Dermis microvascular lymphatic vessel endothelial cell (primary cell): Measurements from ENCODE around the gene STIMATE. TPM values are rescaled to one million over a fixed set of nuclear protein-coding genes. Genes with fewer than 3 reads are reported as not detected.

Source experiments
- DNase-seq, 2 donors: peaks; one replicate each; pipeline versions ENCODE4 v3.0.0 to v3.0.0-alpha.2; 2010; ENCODE audit warnings: low read depth in 2 of 2
- total RNA-seq: library from RNA; depleted of rRNA; stranded (reverse); fragments of >200 nt; gene quantifications from 2 replicates; pipeline ENCODE4 v1.2.1, GENCODE V29; 2014

Gene STIMATE
- total RNA-seq, 1 donor from 2014 or later, result 8.0 TPM

DNA sequence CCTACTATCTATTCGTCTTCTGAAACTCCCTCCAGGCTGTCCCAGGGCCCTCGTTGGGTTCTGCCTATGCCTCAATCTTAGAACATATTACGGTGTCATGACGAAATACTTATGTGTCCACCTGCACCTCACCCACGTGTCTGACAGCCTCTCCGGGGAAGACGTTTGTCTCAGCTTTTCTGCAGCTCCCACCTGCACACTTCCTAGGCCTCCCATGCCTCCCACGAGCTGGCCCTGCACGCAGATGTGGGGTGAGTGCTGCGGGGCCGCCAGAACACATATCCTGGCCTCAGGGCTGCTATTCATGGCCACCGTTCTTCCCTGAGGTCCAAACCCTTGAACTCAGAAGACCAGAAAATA lies 55.4 kb downstream of the STIMATE start:
- no peak for DNase-seq

DNA sequence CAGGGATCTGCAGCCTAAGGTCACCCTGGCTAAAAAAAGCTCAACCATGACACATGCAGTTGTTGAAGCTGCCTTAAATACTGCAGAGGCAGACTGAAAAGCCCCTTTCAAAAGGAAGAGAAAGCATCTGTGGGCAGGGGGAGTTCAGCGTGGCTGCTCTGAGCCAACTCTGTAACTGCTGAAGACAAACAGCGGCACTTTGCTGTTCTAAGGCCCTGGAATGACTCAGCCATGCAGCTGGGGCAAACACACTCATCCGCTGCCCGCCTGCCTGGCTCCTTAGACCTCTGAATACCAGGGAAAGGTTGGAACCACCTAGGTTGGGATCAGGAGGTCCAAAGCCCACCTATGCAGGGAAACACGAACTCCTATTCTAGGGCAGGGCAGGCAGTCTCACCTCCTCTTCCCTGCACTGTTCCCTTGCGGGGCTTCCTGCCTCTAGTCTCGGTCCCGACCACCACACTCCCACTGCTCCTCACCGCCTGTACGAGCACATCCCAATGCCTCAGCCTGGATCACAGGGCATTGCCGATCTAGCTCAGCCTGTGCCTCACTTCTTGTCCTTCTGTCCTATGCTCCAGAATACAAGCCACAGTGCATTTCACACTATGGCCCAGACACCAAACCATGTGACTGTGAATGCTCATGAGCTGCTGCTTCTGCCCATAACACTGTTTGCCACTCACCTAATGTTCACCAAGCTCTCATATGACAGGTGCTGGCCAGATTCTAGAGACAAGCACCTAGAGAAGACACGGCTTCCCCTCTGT lies 56.0 kb downstream of the STIMATE start:
- DNase-seq, result no peak

DNA sequence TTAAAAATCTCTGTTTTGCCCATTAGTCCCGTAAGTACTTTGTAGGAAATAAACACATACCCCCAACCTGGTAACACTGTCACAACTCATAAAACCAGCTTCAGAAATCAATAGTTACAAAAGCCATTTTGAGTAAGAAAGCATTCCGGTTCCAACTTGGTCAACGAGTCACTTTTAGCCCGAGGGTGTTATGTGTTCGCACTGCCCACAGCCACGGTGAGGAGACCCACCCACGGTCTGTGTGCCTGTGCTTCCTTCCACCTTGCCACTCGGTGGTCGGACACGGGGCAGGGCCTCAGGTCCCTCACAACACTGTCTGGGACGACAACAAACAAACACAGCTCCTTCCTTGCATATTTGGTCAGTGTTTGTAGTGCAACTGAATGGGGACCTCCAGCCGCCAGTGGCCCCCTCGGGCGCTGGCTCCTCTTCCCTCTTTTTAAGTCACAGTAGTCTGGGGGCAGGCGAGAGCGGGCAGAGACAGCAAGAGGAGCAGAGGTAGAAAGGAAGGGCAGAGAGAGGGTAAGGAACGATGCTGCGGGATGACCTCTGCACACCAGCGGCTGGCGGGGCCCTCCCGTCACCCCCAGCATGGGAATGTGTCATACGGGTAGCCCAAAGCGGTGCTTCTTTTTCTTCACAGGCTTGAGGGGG lies 57.3 kb downstream of the STIMATE start:
- DNase-seq, result no peak

DNA sequence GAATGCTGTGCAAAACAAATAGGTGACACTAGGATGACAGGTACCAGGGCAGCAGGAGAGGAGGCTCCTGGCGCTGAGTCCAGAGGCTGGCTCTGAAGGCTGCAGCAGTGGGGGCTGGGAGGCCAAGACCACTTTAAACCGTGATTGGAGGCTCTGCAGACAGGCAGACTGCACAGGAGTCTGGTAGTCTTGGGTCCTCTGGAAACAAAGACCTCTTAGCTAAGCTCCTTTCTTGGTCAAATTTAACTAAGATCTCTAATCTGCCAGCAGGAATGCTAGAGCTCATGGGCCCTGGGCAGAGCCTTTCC lies 58.1 kb downstream of the STIMATE start:
- no peak for DNase-seq

DNA sequence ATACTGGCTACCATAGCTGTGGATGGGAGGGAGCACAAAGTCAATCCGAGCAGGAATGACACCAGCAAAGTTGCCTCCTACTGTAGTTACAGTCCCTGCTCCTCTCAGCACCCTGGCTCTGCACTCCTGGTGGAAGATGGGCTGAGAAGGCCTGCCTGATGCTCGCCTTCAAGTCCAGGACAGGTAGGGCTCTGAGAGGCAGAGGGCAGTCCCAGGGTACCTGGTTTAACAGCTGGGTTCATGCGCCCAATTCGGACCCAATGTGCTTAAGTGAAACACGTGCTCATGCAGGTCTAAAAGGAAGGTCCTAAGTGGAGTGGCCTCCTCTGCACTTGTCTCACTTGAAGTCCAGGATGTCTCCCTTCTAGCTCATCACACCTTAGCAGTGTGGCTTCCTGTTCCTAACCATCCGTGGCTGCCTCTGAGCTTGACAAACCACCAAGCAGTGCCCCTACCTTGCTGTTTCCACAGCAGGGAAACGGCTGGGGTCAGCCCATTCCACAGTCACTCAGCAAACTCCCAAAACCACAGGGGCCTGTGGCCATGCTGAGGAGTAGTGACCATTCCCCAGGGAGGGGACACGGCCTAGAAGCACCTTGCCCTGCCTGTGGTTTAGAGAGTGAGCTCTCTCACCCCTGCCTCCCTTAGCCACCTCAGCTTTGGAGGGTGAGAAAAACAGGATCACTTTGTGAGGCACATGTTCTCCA lies 58.6 kb downstream of the STIMATE start:
- no peak for DNase-seq

DNA sequence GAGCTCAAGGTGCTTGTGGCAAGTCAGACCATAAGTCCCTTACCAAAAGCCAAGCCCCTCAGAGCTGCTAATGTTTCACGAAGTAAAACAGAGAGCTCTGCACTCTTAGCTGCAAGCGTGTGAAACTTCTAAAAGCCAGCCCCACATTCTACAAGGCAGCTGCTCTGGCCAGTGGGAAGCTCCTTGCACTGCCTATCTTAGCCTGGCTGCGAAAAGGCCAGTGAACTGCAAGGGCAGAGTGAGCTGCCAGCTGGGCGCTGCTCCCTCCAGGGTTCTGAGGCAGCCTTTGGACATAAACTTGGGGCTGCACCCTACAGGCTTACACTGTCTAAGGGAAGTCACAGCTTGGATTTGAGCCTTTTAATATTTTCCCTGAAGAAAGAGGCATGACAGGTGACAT lies 60.4 kb downstream of the STIMATE start:
- DNase-seq, result no peak

DNA sequence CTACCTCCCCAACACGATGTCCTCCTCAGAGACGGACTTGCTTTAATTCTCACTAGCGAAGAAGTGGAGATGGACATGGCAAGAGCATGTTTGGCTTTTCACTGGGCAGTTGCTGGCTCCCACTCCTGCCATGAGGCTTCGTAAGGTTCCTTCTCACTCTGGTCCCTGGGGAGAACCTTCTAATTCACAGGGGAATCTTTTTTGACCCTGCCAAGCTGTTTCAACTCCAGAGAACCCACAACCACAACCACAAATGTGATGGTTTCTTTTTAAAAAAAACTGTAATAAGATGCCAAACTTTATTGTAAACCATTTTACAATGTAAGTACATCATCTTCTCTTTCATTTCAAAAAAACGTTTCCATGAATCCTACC lies 60.9 kb downstream of the STIMATE start:
- DNase-seq, result no peak

- no peak for DNase-seq
Measured at GRCh38 chr3:52835766-52836470, 61.4 kb downstream of the STIMATE start.

DNA sequence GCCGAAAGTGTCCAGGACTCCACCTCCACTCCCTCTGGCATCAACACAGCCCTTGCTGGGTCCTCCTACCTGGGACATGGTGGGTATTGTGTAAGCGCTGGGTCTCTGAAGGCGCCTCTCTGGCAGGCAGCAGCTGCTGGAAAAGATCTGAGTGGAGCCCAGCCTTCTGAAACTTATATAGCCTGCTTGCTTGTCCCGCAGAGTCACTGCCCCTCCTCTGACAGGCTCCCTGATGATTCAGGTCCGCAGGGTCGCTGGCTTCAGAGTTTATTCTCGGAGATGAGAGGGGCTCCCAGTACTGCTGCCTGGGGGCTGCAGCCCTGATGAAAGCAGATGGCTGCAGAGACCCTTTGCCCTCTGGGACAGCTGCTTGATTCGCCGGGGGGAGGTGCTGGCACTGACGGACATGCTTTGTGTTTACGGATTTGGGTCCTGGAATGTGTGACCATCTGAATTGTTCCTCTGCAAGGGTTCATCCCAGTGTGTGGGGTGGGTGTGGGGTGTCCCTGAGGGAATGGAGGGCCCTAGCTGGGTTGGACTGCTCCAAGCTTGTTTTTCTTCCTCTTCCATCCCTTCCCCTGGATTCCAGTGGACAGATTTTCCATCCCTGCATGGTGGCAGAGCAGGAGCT lies 62.4 kb downstream of the STIMATE start, which contains the start of gene MUSTN1:
TSS of gene MUSTN1 (minus strand) at position 149 of the 631 bp plus-strand sequence. CDS start at position 78, 71 bp downstream.
- no peak for DNase-seq

GRCh38 chr3:52833202-52833601 lies 64.1 kb downstream of the STIMATE start:
- DNase-seq, result no peak

- peak; percentile 60 to 83 for DNase-seq
Measured at GRCh38 chr3:52831500-52832301, 65.6 kb downstream of the STIMATE start.

DNA sequence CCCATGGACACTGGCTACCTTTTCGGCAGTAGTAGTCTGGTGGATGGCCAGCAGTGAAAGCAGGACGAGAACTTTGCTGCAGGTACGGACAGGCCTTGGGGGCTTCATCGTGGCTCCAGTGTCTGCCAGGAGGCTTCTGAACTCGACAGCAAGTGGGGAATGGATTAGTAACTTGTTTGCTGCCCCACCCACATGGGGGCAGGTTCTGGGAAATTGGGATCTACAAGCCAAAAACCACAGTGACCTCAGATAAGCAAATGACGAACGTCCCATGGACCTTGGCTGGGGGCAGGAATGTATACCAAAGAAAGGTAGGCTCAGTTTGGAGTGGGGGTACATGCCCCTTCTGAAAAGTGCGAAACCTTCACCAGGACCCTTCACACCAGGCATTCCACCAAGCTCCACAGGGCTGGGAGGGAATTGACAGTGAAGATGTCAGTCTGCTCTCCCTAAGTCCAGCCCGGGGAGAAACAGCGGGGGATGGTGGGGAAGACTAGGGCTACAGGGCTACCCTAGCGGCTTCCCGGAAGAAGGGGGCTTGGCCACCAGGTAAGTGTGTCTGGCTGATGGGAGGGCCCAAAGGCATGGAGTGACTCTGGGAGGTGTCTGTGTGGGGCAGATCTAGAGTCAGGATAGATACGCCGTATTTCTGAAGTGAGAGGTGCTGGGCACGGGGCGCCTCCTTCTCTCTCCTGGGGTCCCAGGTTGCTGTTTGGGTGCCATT lies 66.7 kb downstream of the STIMATE start, which contains the start of gene ITIH4:
TSS of gene ITIH4 (minus strand) at position 138 of the 724 bp plus-strand sequence. CDS start at position 108, 30 bp downstream.
- DNase-seq, result no peak

GRCh38 chr3:52829906-52830463 lies 67.4 kb downstream of the STIMATE start:
- no peak for DNase-seq

DNA sequence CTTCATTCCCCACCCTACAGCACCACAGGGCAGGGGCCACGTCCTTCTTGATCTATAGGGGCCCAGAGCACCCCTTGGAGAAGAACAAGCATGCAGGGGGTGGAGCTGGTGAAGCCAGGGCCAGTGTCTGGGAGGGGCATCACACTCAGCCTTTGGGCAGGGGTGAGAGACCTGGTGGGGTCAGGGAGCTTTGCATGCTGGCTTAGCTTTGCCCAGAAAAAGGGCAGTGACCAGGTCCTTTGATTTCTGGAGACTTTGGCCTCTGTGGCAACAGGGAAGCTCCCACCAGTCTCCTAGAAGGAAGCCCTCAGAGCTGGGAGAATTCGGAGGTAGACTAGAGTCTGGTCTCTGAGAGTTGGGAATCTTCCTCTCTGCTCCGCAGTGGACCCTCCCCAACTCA lies 67.9 kb downstream of the STIMATE start:
- no peak for DNase-seq

DNA sequence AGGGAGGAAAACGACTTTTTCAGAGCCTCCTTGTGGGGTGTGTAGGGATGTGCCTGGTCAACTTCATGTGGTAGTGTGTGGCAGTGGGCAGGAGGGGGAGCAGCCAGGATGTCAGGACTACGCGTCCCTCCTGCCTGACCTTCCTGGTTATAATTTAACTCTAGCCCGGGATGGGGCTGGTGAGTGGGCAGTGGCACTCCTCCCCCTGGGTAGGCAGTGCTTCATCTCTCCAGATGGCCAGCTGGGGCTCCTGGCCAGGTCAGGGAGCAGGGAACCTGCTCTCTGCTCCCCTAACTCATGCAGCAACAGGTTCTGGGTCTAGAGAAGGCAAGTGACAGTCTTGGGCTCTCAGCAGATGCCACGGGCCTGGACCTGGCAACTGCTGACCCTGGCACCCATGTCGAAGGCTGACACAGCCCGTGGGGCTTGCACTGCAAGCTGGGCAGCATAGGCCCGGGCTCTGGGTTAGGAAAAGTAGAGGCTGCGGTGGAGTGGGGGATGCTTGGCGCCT lies 69.4 kb downstream of the STIMATE start:
- no peak for DNase-seq

DNA sequence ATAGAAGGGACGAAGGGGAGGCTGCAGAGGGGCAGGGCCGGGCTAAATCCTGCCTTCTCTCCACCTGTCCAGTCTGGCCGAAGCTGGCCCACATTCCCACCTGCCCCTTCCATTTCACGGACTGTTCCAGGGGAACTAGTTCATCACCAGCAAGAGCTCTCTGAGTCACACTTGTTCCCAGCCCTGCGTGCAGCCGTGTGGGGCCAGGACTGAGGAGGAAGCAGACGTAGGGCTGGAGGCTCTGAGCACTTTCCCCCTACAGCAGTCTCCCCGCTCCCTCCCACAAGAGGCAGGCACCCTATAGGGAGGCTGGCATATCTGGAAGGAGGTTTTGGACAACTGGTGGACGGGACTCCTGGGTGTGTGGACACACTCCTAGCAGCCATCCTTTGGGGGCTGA lies 69.9 kb downstream of the STIMATE start:
- no peak for DNase-seq

DNA sequence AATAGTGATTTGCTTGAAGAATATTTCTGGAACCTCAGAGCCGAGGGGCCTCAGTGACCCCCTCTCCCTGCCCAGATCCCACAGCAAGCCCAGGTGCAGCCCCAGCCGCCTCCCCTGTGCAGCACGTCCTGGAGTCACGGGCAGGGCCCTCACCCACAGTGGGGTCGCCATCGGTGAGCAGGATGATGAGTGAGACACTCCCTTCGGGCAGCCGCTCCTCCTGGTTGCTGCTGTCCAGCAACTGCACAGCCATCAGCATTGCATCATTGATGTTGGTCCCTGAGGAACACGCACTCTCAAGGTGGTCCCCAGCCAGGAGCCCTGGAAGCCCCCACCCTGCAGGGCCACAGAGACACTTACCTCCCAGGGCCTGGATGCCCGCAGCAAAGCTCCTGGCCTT lies 73.3 kb downstream of the STIMATE start:
- no peak for DNase-seq

GRCh38 chr3:52822363-52822762 lies 75.0 kb downstream of the STIMATE start:
- DNase-seq, result no peak

DNA sequence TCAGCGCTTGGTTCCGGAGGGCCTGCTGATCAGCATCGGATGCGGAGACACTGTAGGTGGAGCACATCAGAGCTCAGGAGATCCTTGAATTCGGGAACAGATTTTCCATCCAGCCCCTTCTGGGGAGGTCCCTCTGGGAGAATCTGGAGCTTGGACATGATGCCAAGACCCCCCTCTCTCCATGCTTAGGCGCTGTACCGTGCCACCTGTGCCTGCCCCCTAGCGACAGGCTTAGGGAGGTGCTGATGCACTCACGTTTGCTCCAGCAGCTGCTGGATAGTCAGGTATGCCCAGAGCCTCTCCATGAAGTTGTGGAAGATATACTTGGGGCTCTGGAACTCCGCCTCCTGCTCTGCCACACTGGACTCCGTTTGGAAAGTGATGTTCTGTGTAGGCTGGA lies 76.6 kb downstream of the STIMATE start:
- DNase-seq, result peak in 1 of 2 donors; percentile 46
